Ovary (tissue), 3 donors: ENCODE measurements around the gene U2SURP.

Experiments
- EP300 ChIP-seq: sonication (generic); formaldehyde crosslinking; IDR thresholded peaks from one replicate; pipeline ENCODE4 v1.6.1; 2017; ENCODE audit warnings: antibody characterized with exemption
- POLR2A ChIP-seq: fragments of 450-650 bp; IDR thresholded peaks from one replicate; pipeline ENCODE4 v1.6.1; 2017; ENCODE audit warnings: antibody characterized with exemption, mild to moderate bottlenecking, moderate library complexity
- TF ChIP-seq, protein P1 (sequence below), 3 donors: fragments of 450-650 bp in 2 of 3; fragments of 200-600 bp in 1 of 3; IDR thresholded peaks; one replicate each; pipeline versions ENCODE4 v1.5.1 to v1.8.0; 2016 to 2022; ENCODE audit warnings: antibody characterized with exemption in 3 of 3, mild to moderate bottlenecking in 1 of 3
- donor health status: DM: no; HTN: no; CAD: no.

- TF ChIP-seq EP300, result no peak
- TF ChIP-seq, protein P1, sequence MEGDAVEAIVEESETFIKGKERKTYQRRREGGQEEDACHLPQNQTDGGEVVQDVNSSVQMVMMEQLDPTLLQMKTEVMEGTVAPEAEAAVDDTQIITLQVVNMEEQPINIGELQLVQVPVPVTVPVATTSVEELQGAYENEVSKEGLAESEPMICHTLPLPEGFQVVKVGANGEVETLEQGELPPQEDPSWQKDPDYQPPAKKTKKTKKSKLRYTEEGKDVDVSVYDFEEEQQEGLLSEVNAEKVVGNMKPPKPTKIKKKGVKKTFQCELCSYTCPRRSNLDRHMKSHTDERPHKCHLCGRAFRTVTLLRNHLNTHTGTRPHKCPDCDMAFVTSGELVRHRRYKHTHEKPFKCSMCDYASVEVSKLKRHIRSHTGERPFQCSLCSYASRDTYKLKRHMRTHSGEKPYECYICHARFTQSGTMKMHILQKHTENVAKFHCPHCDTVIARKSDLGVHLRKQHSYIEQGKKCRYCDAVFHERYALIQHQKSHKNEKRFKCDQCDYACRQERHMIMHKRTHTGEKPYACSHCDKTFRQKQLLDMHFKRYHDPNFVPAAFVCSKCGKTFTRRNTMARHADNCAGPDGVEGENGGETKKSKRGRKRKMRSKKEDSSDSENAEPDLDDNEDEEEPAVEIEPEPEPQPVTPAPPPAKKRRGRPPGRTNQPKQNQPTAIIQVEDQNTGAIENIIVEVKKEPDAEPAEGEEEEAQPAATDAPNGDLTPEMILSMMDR (IDR thresholded peaks at IDR 0.05), result no peak
- TF ChIP-seq POLR2A, result no peak
Measured at GRCh38 chr3:142962520-142963233, 38.7 kb upstream of the U2SURP start.
